GM12878 (cell line): ENCODE data around the gene GCNT1. TPM values are rescaled to one million over a fixed set of nuclear protein-coding genes. Genes with fewer than 3 reads are reported as not detected.

Experiments used
- ATAC-seq: fragments of 200-7000 bp; cut with Tn5 transposase; 3 replicates; pipeline ENCODE4 v1.9.1; 2020; ENCODE audit warnings: mild to moderate bottlenecking, moderate library complexity
- BruUV-seq: library from RNA; stranded (reverse); fragments of 400-500 nt; replicated peaks from 2 replicates; lab custom pipeline; 2021; lab: Mats Ljungman, UMichigan
- CTCF ChIA-PET: fragments of 300-600 bp; sonication (Branson Sonifier 250); formaldehyde crosslinking; extraction: SDS; loops from one replicate; lab custom pipeline; 2021; ENCODE audit warnings: inconsistent platforms; lab: Yijun Ruan, JAX
- POLR2A ChIA-PET: fragments of 350-600 bp; formaldehyde crosslinking; extraction: SDS; loops from one replicate; lab custom pipeline; 2021; ENCODE audit warnings: inconsistent platforms; lab: Charles Lee
- RAD21 ChIA-PET: fragments of 300-600 bp; sonication (Branson Sonifier 250); formaldehyde crosslinking; loops from one replicate; lab custom pipeline; 2023; ENCODE audit warnings: antibody characterized with exemption; ENCODE audit not compliant: unreplicated experiment; lab: Charles Lee
- SMC1A ChIA-PET: fragments of 300-600 bp; sonication (Branson Sonifier 250); formaldehyde crosslinking; loops from one replicate; lab custom pipeline; 2023; ENCODE audit not compliant: unreplicated experiment, uncharacterized antibody; lab: Charles Lee
- DNase-seq: peaks from one replicate; pipeline ENCODE4 v3.0.0-alpha.2; 2011; ENCODE audit warnings: low read depth, low spot score
- FAIRE-seq: peaks from 3 replicates; lab custom pipeline; 2011; peaks lifted over from hg19 to GRCh38; lab: Jason Lieb, UNC
- H2AFZ ChIP-seq: 2 replicates; pipeline ENCODE4 v1.6.0; 2011; ENCODE audit warnings: low read depth, low read length, control low read depth; ENCODE audit not compliant: control insufficient read depth
- H3K27ac ChIP-seq: 2 replicates; pipeline ENCODE4 v1.5.1; 2011; ENCODE audit warnings: control low read depth; ENCODE audit not compliant: control insufficient read depth, insufficient read depth
- H3K27me3 ChIP-seq, 2 experiments: replicated peaks in 1 of 2; 2 replicates each; pipeline versions ENCODE4 v1.6.0 to v1.6.1; 2011; ENCODE audit warnings: low read length in 1 of 2; ENCODE audit not compliant: control insufficient read depth in 2 of 2, insufficient read depth in 2 of 2
- H3K36me3 ChIP-seq, 2 experiments: 2 replicates each; pipeline ENCODE4 v1.5.1; 2011; ENCODE audit warnings: low read length in 1 of 2; ENCODE audit not compliant: control insufficient read depth in 2 of 2, insufficient read depth in 2 of 2
- H3K4me1 ChIP-seq: 2 replicates; pipeline ENCODE4 v1.6.1; 2011; ENCODE audit warnings: mild to moderate bottlenecking, low read length, moderate library complexity, mixed read lengths; ENCODE audit not compliant: control insufficient read depth, insufficient read depth
- H3K4me2 ChIP-seq: 2 replicates; pipeline ENCODE4 v1.6.0; 2011; ENCODE audit warnings: control low read depth; ENCODE audit not compliant: control insufficient read depth, insufficient read depth
- H3K4me3 ChIP-seq: fragments of 200-600 bp; sonication (generic); 2 replicates; pipeline ENCODE4 v1.5.1; 2016
- H3K79me2 ChIP-seq: 2 replicates; pipeline ENCODE4 v1.6.0; 2011; ENCODE audit warnings: low read length; ENCODE audit not compliant: control insufficient read depth, insufficient read depth
- H3K9ac ChIP-seq: 2 replicates; pipeline ENCODE4 v1.8.0; 2011; ENCODE audit warnings: low read length, control low read depth, mixed read lengths; ENCODE audit not compliant: control insufficient read depth, insufficient read depth
- H3K9me3 ChIP-seq: replicated peaks from 3 replicates; pipeline ENCODE4 v1.5.1; 2011; ENCODE audit warnings: mild to moderate bottlenecking, low read length; ENCODE audit not compliant: control insufficient read depth, insufficient read depth
- H4K20me1 ChIP-seq: 2 replicates; pipeline ENCODE4 v1.6.0; 2011; ENCODE audit not compliant: control insufficient read depth, insufficient read depth
- BACH1 ChIP-seq: fragments of 450-650 bp; IDR thresholded peaks from 2 replicates; pipeline ENCODE4 v1.6.1; 2017; ENCODE audit warnings: mild to moderate bottlenecking, borderline replicate concordance
- FOXK2 ChIP-seq: fragments of 450-650 bp; IDR thresholded peaks from 2 replicates; pipeline ENCODE4 v1.6.1; 2017; ENCODE audit warnings: mild to moderate bottlenecking, moderate library complexity
- FOXM1 ChIP-seq: IDR thresholded peaks from 2 replicates; pipeline ENCODE4 v1.6.1; 2012; ENCODE audit warnings: low read depth, mild to moderate bottlenecking, inconsistent platforms, low read length, moderate library complexity
- HDGF ChIP-seq: fragments of 450-650 bp; IDR thresholded peaks from 2 replicates; pipeline ENCODE4 v1.6.1; 2016; ENCODE audit warnings: antibody characterized with exemption
- NFXL1 ChIP-seq: fragments of 450-650 bp; IDR thresholded peaks from 2 replicates; pipeline ENCODE4 v1.6.1; 2017; ENCODE audit warnings: antibody characterized with exemption, mild to moderate bottlenecking, borderline replicate concordance
- NR2C2 ChIP-seq: IDR thresholded peaks from 2 replicates; pipeline ENCODE4 v1.6.1; 2011; ENCODE audit warnings: borderline replicate concordance, low read depth; ENCODE audit not compliant: control insufficient read depth, insufficient read length
- PAX5 ChIP-seq: IDR thresholded peaks from 2 replicates; pipeline ENCODE4 v1.6.1; 2011; ENCODE audit warnings: low read depth, low read length, borderline replicate concordance
- RAD21 ChIP-seq: IDR thresholded peaks from 2 replicates; pipeline ENCODE4 v1.6.1; 2011; ENCODE audit warnings: mild to moderate bottlenecking, low read depth, low read length, moderate library complexity; ENCODE audit not compliant: insufficient read depth
- SIN3A ChIP-seq: IDR thresholded peaks from 2 replicates; pipeline ENCODE4 v1.6.1; 2012; ENCODE audit warnings: low read depth, low read length, improper control_type of control experiment
- SREBF2 ChIP-seq: IDR thresholded peaks from 2 replicates; pipeline ENCODE4 v1.6.1; 2012; ENCODE audit warnings: mild to moderate bottlenecking, low read length
- ZNF687 ChIP-seq: fragments of 450-650 bp; IDR thresholded peaks from 2 replicates; pipeline ENCODE4 v1.6.1; 2017; ENCODE audit warnings: mild to moderate bottlenecking, moderate library complexity
- in situ Hi-C: fragments of 300-500 bp; cut with MboI; formaldehyde crosslinking; loops from 9 replicates; pipeline ENCODE4 v1.14.3; 2018; ENCODE audit warnings: mixed read lengths
- intact Hi-C: fragments of 100-400 bp; cut with micrococcal nuclease; formaldehyde crosslinking; loops from one replicate; pipeline ENCODE4 v1.14.2; 2022; ENCODE audit not compliant: unreplicated experiment
- polyA plus RNA-seq, 11 experiments: library from polyadenylated mRNA; depleted of rRNA in 4 of 11; unstranded in 6 of 11; stranded (reverse) in 5 of 11; fragments of >200 nt; fragmentation: Nextera tagmentation in 4 of 11; fragmentation: Illumina TruSeq in 1 of 11; extraction: Ambion mirVana in 4 of 11; extraction: Trizol in 1 of 11; gene quantifications; 1 replicate in 1 of 11; 2 replicates in 10 of 11; pipeline versions ENCODE4 v1.2.1 to v1.2.3, GENCODE V29; 2011 to 2016; ENCODE audit warnings: inconsistent platforms in 2 of 11, missing spikeins in 2 of 11, low read depth in 1 of 11
- total RNA-seq, 4 experiments: library from RNA; depleted of rRNA in 3 of 4; stranded (reverse); fragments of >200 nt in 3 of 4; fragmentation: Illumina TruSeq in 1 of 4; extraction: Trizol in 1 of 4; gene quantifications; 2 replicates each; pipeline versions ENCODE4 v1.2.1 to v1.2.3, GENCODE V29; 2013 to 2021
- TF ChIP-seq, protein P1 (sequence below): IDR thresholded peaks from 2 replicates; pipeline ENCODE4 v1.6.1; 2012; ENCODE audit warnings: low read depth, low read length, improper control_type of control experiment
- TF ChIP-seq, protein P2 (sequence below): fragments of 450-650 bp; IDR thresholded peaks from 2 replicates; pipeline ENCODE4 v1.6.1; 2017; ENCODE audit warnings: borderline replicate concordance
- TF ChIP-seq, protein P3 (sequence below): IDR thresholded peaks from 2 replicates; pipeline ENCODE4 v1.6.1; 2011; ENCODE audit warnings: low read depth, mild to moderate bottlenecking, low read length, moderate library complexity, borderline replicate concordance; ENCODE audit errors: extremely low read depth

GCNT1 gene
- total and polyA plus RNA-seq, 10 of the 15 experiments (the other 5 are each of a cell fraction or from before 2014, with no cell fraction given): 2.8 to 17.8 (median 7.1) TPM

GRCh38 chr9:76415731-76416130 is 43.3 kb upstream of the GCNT1 start:
- ATAC-seq (no peak), DNase-seq (no peak), FAIRE-seq (no peak)
- TF ChIP-seq RAD21: no peak
- TF ChIP-seq, protein P1, sequence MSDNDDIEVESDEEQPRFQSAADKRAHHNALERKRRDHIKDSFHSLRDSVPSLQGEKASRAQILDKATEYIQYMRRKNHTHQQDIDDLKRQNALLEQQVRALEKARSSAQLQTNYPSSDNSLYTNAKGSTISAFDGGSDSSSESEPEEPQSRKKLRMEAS: no peak
- no peak for TF ChIP-seq PAX5
- no peak for TF ChIP-seq HDGF
- no peak for TF ChIP-seq NR2C2
- TF ChIP-seq, protein P2, sequence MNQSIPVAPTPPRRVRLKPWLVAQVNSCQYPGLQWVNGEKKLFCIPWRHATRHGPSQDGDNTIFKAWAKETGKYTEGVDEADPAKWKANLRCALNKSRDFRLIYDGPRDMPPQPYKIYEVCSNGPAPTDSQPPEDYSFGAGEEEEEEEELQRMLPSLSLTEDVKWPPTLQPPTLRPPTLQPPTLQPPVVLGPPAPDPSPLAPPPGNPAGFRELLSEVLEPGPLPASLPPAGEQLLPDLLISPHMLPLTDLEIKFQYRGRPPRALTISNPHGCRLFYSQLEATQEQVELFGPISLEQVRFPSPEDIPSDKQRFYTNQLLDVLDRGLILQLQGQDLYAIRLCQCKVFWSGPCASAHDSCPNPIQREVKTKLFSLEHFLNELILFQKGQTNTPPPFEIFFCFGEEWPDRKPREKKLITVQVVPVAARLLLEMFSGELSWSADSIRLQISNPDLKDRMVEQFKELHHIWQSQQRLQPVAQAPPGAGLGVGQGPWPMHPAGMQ: no peak
- no peak for TF ChIP-seq ZNF687
- TF ChIP-seq, protein P3, sequence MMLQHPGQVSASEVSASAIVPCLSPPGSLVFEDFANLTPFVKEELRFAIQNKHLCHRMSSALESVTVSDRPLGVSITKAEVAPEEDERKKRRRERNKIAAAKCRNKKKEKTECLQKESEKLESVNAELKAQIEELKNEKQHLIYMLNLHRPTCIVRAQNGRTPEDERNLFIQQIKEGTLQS: no peak
- no peak for TF ChIP-seq SREBF2
- no peak for TF ChIP-seq BACH1
- no peak for TF ChIP-seq NFXL1
- no peak for TF ChIP-seq FOXK2
- TF ChIP-seq SIN3A: no peak
- no peak for TF ChIP-seq FOXM1
- H3K9ac ChIP-seq: no peak overlapping the region
- in situ Hi-C loops (no loop called here), intact Hi-C loops (loop anchor here (2.0 kb wide), 1 partner anchor 23 kb away; no protein-coding TSS in a partner anchor)
- no peak overlapping the region for H3K4me2 ChIP-seq
- H3K27me3 ChIP-seq: no peaks in the 10 kb centered on the region
- ChIA-PET POLR2A (no interaction called here), RAD21 (no interaction called here), SMC1A (no interaction called here), CTCF (no interaction called here)
- no peaks in the 10 kb centered on the region for H4K20me1 ChIP-seq
- H3K4me3 ChIP-seq: no peak overlapping the region
- no peaks in the 10 kb centered on the region for H3K36me3 ChIP-seq
- peaks cover 13% of the 10 kb centered on the region; the same call in 1 of the 2 replicates for H3K4me1 ChIP-seq
- BruUV-seq: no TSS peak
- no peak overlapping the region for H3K27ac ChIP-seq
- H3K79me2 ChIP-seq: no peaks in the 10 kb centered on the region
- H2AFZ ChIP-seq: no peak overlapping the region
- H3K9me3 ChIP-seq: peaks cover 7% of the 10 kb centered on the region
